ENCODE data around the gene SHB. TPM values are rescaled to one million over a fixed set of nuclear protein-coding genes. Genes with fewer than 3 reads are reported as not detected.

Gene SHB
- total and polyA plus RNA-seq, 2 donors (not counting 3 experiments of a cell fraction or from before 2014, with no cell fraction given), result 13.4 to 24.9 TPM

- H3K9ac ChIP-seq (replicated peaks; ENCODE audit: extremely low read depth, insufficient read depth, low read length), result no peak overlapping the region
- H3K27me3 ChIP-seq (ENCODE audit: control insufficient read depth in 2 of 2, insufficient read depth in 2 of 2, low read length in 2 of 2), result no peaks in the 10 kb centered on the region
- H3K79me2 ChIP-seq (ENCODE audit: control insufficient read depth, insufficient read depth, low read length), result peaks cover 30% of the 10 kb centered on the region
- no peaks in the 10 kb centered on the region for H3K9me3 ChIP-seq (replicated peaks; ENCODE audit: control insufficient read depth, insufficient read depth, low read length)
- DNase-seq (ENCODE audit: low read depth, low spot score) (no peak), FAIRE-seq (no peak)
- intact Hi-C loops (cut with micrococcal nuclease) (no loop called here), dilution Hi-C loops (cut with MboI; ENCODE audit: extremely low pct_ligation_motif_present, low sequenced_read_pairs) (no loop called here)
- H2AFZ ChIP-seq (ENCODE audit: low read depth, low read length), result no peak overlapping the region
- peaks cover 0 to 3% of the 10 kb centered on the region in 2 experiments for H3K36me3 ChIP-seq (ENCODE audit: control insufficient read depth in 2 of 2, extremely low read depth in 1 of 2, insufficient read depth in 2 of 2, low read length in 2 of 2)
- H3K4me1 ChIP-seq (ENCODE audit: control insufficient read depth, extremely low read depth, insufficient read depth, low read length), result peaks cover 23% of the 10 kb centered on the region
- POLR2A ChIA-PET, result no interaction called here
- no peaks in the 10 kb centered on the region for H3K9me1 ChIP-seq (replicated peaks; ENCODE audit: control insufficient read depth, extremely low read depth, insufficient read depth, low read length)
- no peak overlapping the region for H3K4me3 ChIP-seq (replicated peaks in 1 of 3; ENCODE audit: insufficient read depth in 1 of 3, low read depth in 1 of 3, low read length in 3 of 3)
- no peak overlapping the region for H3K27ac ChIP-seq (ENCODE audit: insufficient read depth, low read depth, low read length)
- CTCF ChIA-PET, result interaction anchor here (1.3 kb wide), 1 partner anchor 18 kb away, joined by 3 read pairs; no protein-coding TSS in a partner anchor
- no peak overlapping the region for H3K4me2 ChIP-seq (ENCODE audit: insufficient read depth, low read length)
- TF ChIP-seq MYC (IDR thresholded peaks at IDR 0.05; ENCODE audit: low read depth, low read length), result no peak
- no peak for TF ChIP-seq POLR2AphosphoS5 (IDR thresholded peaks at IDR 0.05; ENCODE audit: insufficient read depth, low read depth, low read length)
- no peak for TF ChIP-seq POLR2A (IDR thresholded peaks at IDR 0.05; ENCODE audit: low read depth, low read length)
- no peak for TF ChIP-seq MAX (IDR thresholded peaks at IDR 0.05; ENCODE audit: insufficient read depth, insufficient read length)
- TF ChIP-seq CTCF (IDR thresholded peaks at IDR 0.05; ENCODE audit: extremely low read depth in 1 of 2, insufficient read depth in 1 of 2, low read depth in 1 of 2, low read length in 2 of 2), result no peak
- no peak for TF ChIP-seq EZH2 (IDR thresholded peaks at IDR 0.05; ENCODE audit: borderline replicate concordance, low read depth, low read length, severe bottlenecking)
- H4K20me1 ChIP-seq (replicated peaks; ENCODE audit: control insufficient read depth, extremely low read depth, insufficient read depth, low read length), result no peaks in the 10 kb centered on the region
- no TSS peak for BruUV-seq (replicated peaks)
Measured at GRCh38 chr9:38003946-38004808, 64.8 kb downstream of the SHB start.

Measured in endothelial cell of umbilical vein (primary cell).